ENCODE measurements around the gene C9orf72.
"Not testable (repeated sequence)": the region's sequence is repeated elsewhere in the genome, so short reads cannot be mapped to it uniquely, and the experiment has no call there.

Gene C9orf72

GRCh38 chr9:27510780-27511179, 62.5 kb downstream of the C9orf72 start:
- no peak for DNase-seq

- DNase-seq = no peak
Observed at GRCh38 chr9:27506981-27507380, 66.3 kb downstream of the C9orf72 start.

GRCh38 chr9:27505744-27506161, 67.5 kb downstream of the C9orf72 start:
- no peak for DNase-seq

- no peak for DNase-seq
Observed at GRCh38 chr9:27504259-27504658, 69.0 kb downstream of the C9orf72 start.

- no peak for DNase-seq
Observed at GRCh38 chr9:27503623-27504022, 69.7 kb downstream of the C9orf72 start.

- not testable (repeated sequence) for DNase-seq
Observed at GRCh38 chr9:27500902-27501301, 72.4 kb downstream of the C9orf72 start.

GRCh38 chr9:27499451-27499850, 73.8 kb downstream of the C9orf72 start:
- no peak for DNase-seq

- DNase-seq = no peak
Observed at GRCh38 chr9:27497883-27498417, 75.3 kb downstream of the C9orf72 start.
